Nephron progenitor cell (in vitro differentiated cells): ENCODE measurements around the gene SP140.
"Not testable (repeated sequence)": the region's sequence is repeated elsewhere in the genome, so short reads cannot be mapped to it uniquely, and the experiment has no call there.

Experiments used
- DNase-seq: peaks from one replicate; pipeline ENCODE4 v3.0.0; 2021
- H3K27ac Mint-ChIP-seq: 2 replicates; pipeline ENCODE4 v1.8.0; 2021; ENCODE audit warnings: mild to moderate bottlenecking, moderate library complexity, mixed read lengths
- H3K27me3 Mint-ChIP-seq: 2 replicates; pipeline ENCODE4 v1.8.0; 2021; ENCODE audit warnings: mild to moderate bottlenecking, low read depth, mixed read lengths; ENCODE audit not compliant: poor library complexity
- H3K36me3 Mint-ChIP-seq: 2 replicates; pipeline ENCODE4 v1.8.0; 2021; ENCODE audit warnings: low read depth, mixed read lengths
- H3K4me1 Mint-ChIP-seq: 2 replicates; pipeline ENCODE4 v1.8.0; 2021; ENCODE audit warnings: mixed read lengths
- H3K4me3 Mint-ChIP-seq: 2 replicates; pipeline ENCODE4 v1.8.0; 2021; ENCODE audit warnings: mild to moderate bottlenecking, moderate library complexity, mixed read lengths
- H3K9me3 Mint-ChIP-seq: 2 replicates; pipeline ENCODE4 v1.8.0; 2021; ENCODE audit warnings: mild to moderate bottlenecking, moderate library complexity, mixed read lengths
- TF ChIP-seq, protein P1 (sequence below): fragments of 200-600 bp; sonication (generic); IDR thresholded peaks from 2 replicates; pipeline ENCODE4 v1.5.0; 2021; ENCODE audit warnings: antibody characterized with exemption

The SP140 gene

DNA sequence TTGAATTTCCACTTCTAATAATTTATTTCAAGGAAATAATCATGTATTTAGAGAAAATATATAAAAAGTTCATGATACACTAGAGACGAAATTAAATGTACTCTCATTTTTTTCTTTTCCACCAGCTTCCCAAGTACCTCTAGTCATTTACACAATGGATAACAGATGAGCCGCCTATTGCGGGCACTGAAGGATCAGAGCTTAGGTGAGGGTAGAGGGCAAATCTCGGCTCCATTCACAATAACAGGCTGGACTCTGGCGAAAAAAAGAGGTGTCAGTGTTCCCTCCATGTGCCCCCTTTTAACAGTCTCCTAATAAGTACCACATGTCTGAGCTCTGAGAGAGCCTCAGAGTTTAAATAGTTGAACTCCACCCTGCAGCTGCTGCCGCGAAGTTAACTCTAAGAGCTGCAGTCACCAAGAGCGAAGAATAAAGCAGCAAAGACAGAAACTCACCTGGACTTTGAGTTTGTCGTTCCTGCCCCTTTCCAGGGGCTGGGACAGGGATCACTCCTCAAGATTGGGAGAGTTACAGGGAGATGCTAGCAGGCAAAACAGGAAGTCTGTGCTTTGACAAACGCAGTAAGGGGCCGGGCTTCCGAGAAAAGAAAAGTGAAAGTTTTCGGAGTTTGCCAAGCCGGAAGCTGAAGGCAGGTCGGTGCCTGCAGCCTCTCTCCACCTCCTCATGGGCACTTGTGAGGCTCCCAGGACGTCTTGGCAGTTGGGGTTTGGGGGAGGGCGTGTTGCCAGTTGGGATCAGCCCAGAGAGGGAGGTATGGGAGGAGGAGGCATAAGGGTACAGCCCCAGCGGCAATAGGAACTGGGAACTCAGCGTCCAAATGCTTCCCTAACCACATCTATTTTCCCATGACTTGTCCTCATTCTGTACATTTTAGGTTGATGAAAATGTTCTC is 5.9 kb upstream of the SP140 start, which contains the start of gene SP110:
SP110 (minus strand) TSS at position 566 of the 913 bp plus-strand sequence. CDS start 3,057 bp downstream, outside the sequence.
- Mint-ChIP-seq H3K27me3 (peaks cover 18% of the 10 kb centered on the region), H3K9me3 (no peaks in the 10 kb centered on the region), H3K4me1 (peaks cover 16% of the 10 kb centered on the region), H3K4me3 (peak within 1 kb of the TSS; percentile 86), H3K36me3 (no peaks in the 10 kb centered on the region), H3K27ac (no peak within 1 kb of the TSS)
- TF ChIP-seq, protein P1, sequence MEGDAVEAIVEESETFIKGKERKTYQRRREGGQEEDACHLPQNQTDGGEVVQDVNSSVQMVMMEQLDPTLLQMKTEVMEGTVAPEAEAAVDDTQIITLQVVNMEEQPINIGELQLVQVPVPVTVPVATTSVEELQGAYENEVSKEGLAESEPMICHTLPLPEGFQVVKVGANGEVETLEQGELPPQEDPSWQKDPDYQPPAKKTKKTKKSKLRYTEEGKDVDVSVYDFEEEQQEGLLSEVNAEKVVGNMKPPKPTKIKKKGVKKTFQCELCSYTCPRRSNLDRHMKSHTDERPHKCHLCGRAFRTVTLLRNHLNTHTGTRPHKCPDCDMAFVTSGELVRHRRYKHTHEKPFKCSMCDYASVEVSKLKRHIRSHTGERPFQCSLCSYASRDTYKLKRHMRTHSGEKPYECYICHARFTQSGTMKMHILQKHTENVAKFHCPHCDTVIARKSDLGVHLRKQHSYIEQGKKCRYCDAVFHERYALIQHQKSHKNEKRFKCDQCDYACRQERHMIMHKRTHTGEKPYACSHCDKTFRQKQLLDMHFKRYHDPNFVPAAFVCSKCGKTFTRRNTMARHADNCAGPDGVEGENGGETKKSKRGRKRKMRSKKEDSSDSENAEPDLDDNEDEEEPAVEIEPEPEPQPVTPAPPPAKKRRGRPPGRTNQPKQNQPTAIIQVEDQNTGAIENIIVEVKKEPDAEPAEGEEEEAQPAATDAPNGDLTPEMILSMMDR = no peak
- peak; percentile 21 for DNase-seq

DNA sequence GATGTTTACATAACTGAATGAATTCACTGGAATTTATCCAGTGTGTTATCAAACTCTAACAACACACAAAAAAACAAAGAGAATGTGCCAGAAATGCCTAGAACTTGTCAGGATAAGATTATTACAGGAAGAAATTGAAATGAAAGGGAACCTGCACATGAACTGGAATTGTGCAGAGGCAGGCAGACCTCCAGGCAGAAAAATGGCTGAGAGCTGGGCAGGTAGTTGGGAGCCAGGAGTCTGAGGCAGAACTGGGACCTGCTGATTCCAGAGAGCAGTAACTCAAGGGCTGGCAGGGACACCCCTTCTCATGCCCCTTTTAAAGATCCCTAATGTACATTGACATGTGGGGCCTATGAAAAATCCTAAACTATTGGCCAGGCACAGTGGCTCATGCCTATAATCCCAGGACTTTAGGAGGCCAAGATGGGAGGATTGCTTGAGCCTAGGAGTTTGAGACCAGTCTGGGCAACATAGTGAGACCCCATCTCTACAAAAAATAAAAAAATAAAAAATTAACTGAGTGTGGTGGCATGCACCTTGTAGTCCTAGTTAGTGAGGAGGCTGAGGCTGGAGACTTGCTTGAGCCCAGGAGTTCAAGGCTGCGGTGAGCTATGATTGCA is 5.1 kb upstream of the SP140 start:
- Mint-ChIP-seq H3K36me3 (no peaks in the 10 kb centered on the region), H3K4me3 (peak overlapping the region; percentile 86), H3K4me1 (peaks cover 16% of the 10 kb centered on the region), H3K9me3 (no peaks in the 10 kb centered on the region), H3K27me3 (peaks cover 18% of the 10 kb centered on the region), H3K27ac (no peak overlapping the region)
- DNase-seq = no peak
- TF ChIP-seq, protein P1 = no peak

DNA sequence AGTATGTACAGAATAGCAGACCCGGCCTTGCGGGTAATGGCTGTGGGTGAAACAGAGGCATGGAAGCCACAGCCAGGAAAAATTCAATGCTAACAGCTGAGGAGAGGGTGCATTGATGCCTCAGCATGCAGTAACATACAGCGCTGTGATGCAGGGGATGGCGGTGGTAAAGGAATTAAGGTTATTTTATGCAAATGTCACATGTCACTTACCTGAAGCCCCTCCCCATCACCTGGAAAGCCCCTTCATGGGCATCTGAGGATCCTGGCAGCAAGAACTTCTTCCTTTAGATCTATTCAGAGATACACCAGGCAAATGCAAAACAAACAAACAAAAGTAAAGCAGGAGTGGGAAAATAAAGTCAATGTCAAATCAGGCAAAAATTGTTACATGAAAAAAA is 4.0 kb upstream of the SP140 start:
- Mint-ChIP-seq H3K4me1 (peaks cover 16% of the 10 kb centered on the region), H3K36me3 (no peaks in the 10 kb centered on the region), H3K27me3 (peaks cover 15% of the 10 kb centered on the region), H3K27ac (no peak overlapping the region), H3K4me3 (no peak overlapping the region), H3K9me3 (no peaks in the 10 kb centered on the region)
- no peak for DNase-seq
- TF ChIP-seq, protein P1 = no peak

DNA sequence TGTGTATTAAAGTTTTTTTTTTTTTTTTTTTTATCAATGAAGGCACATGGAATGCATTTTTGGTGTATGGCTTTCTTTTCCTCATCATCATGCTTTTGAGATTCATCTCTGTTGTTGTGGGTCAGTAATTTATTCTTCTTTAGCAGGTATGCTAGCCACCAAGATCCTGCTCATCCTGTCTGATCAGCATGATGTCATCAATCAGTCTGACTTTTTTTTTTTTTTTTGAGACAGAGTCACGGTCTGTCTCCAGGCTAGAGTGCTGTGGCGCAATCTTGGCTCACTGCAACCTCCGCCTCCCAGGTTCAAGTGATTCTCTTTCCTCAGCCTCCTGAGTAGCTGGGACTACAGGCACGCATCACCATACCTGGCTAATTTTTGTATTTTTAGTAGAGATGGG is 2.7 kb upstream of the SP140 start:
- DNase-seq, H3K9me3 Mint-ChIP-seq, H3K27ac Mint-ChIP-seq, H3K4me3 Mint-ChIP-seq, H3K36me3 Mint-ChIP-seq: not testable (repeated sequence)
- Mint-ChIP-seq H3K27me3 (peaks cover 17% of the 10 kb centered on the region), H3K4me1 (peaks cover 16% of the 10 kb centered on the region)

DNA sequence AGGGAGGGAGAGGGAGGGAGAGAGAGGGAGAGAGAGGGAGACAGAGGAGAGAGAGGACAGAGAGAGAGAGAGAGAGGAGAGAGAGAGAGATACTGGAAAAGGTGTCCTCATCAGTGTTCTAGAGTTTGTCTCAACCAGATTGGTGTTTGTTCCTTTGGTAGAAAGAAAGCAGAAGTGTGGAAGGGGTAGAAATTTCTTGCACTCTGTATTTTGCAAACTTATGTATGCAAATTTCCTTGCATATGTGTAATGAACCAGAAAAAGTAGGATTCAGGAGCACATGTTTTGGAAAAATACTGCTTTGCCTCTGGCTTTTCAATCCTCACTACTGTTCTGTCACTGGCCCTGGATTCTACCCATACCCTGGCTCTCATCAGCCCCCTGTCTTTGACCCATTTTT is 1.1 kb upstream of the SP140 start:
- Mint-ChIP-seq H3K9me3 (peaks cover 5% of the 10 kb centered on the region), H3K36me3 (no peaks in the 10 kb centered on the region), H3K4me3 (no peak overlapping the region), H3K27ac (no peak overlapping the region), H3K4me1 (peaks cover 10% of the 10 kb centered on the region), H3K27me3 (peaks cover 12% of the 10 kb centered on the region)
- TF ChIP-seq, protein P1 = no peak
- no peak for DNase-seq

DNA sequence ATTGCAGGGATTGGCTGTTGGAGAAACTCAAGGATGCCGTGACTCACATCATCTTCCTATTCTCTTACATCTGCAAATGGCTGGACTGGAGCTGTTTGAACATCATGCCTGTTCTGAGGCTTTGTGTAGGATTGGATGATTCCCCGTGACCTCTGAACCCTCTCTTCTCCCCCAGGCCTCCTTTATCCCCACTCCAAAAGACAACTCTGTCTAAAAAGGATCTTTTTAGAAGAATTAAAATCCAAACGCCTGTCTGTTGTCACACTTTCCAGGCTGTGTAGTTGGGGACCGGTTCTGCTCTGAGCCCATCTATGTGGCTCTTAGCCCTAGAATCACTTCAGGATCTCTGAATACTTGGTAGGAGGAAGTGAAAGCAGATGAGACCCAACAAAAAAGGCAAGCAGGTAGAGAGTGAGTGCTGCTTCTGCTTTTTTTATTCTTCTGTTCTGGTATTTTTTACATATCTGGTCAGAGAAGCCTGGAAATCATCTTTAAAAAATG is 565 bp downstream of the SP140 start:
- Mint-ChIP-seq H3K27me3 (peaks cover 4% of the 10 kb centered on the region), H3K36me3 (peaks cover 5% of the 10 kb centered on the region), H3K4me3 (no peak overlapping the region), H3K27ac (no peak overlapping the region), H3K9me3 (peaks cover 21% of the 10 kb centered on the region), H3K4me1 (no peaks in the 10 kb centered on the region)
- TF ChIP-seq, protein P1 = no peak
- DNase-seq = no peak
